Measurements from ENCODE around the gene ABCA4. TPM values are rescaled to one million over a fixed set of nuclear protein-coding genes. Genes with fewer than 3 reads are reported as not detected.

ABCA4 gene
- total RNA-seq, 1 experiment from 2014 or later = not detected

DNA sequence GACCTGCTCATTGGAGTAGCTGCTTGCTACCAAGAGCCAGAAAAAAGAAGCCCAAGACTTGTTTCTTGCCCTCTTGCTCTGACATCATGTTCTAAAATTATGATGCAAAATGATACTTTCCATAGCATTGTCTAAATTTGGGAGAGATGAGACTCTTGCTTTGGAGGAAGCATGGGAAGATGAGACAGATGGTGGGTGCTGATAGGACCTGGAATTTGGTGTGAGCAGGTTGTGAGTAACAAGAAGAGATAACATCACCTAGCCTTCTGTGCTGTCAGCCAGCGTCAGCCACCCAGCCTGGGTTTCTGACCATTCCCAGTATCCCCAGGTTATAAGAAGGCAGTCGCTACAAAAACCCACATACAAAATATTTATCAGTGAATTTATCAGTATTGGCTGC lies 144.7 kb downstream of the ABCA4 start:
- H3K36me3 Mint-ChIP-seq (ENCODE audit: insufficient read depth, unreplicated experiment) = no peaks in the 10 kb centered on the region
- DNase-seq (ENCODE audit: unreplicated experiment) = no peak
- TF ChIP-seq, protein P1, sequence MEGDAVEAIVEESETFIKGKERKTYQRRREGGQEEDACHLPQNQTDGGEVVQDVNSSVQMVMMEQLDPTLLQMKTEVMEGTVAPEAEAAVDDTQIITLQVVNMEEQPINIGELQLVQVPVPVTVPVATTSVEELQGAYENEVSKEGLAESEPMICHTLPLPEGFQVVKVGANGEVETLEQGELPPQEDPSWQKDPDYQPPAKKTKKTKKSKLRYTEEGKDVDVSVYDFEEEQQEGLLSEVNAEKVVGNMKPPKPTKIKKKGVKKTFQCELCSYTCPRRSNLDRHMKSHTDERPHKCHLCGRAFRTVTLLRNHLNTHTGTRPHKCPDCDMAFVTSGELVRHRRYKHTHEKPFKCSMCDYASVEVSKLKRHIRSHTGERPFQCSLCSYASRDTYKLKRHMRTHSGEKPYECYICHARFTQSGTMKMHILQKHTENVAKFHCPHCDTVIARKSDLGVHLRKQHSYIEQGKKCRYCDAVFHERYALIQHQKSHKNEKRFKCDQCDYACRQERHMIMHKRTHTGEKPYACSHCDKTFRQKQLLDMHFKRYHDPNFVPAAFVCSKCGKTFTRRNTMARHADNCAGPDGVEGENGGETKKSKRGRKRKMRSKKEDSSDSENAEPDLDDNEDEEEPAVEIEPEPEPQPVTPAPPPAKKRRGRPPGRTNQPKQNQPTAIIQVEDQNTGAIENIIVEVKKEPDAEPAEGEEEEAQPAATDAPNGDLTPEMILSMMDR (IDR thresholded peaks at IDR 0.05; ENCODE audit: unreplicated experiment) = no peak
- no peaks in the 10 kb centered on the region for H3K9me3 Mint-ChIP-seq (ENCODE audit: unreplicated experiment)
- H3K4me1 Mint-ChIP-seq (ENCODE audit: insufficient read depth, unreplicated experiment) = no peaks in the 10 kb centered on the region
- ChIA-PET POLR2A (interaction anchor here (0.7 to 1.5 kb wide), 2 partner anchors 12 to 1570 kb away, joined by 3 to 4 read pairs; no protein-coding TSS in a partner anchor), CTCF (interaction anchor here (0.7 to 1.4 kb wide), 3 partner anchors 12 to 515 kb away, joined by 3 to 4 read pairs (median 3); no protein-coding TSS in a partner anchor)
- intact Hi-C loops (cut with micrococcal nuclease) = no loop called here
- H3K27me3 Mint-ChIP-seq (ENCODE audit: insufficient read depth, unreplicated experiment) = no peaks in the 10 kb centered on the region
- BruUV-seq (replicated peaks) = no TSS peak
- H3K4me3 Mint-ChIP-seq (ENCODE audit: unreplicated experiment) = no peak overlapping the region
- no peak overlapping the region for H3K27ac Mint-ChIP-seq (ENCODE audit: low read depth, unreplicated experiment)

- no peak overlapping the region for H3K27ac Mint-ChIP-seq (ENCODE audit: low read depth, unreplicated experiment)
- ChIA-PET CTCF (interaction anchor here (0.6 to 1.9 kb wide), 2 partner anchors 47 to 53 kb away, joined by 3 to 8 read pairs; no protein-coding TSS in a partner anchor), POLR2A (interaction anchor here (1.4 kb wide), 1 partner anchor 10 kb away, joined by 5 read pairs; no protein-coding TSS in a partner anchor)
- H3K4me1 Mint-ChIP-seq (ENCODE audit: insufficient read depth, unreplicated experiment) = no peaks in the 10 kb centered on the region
- H3K27me3 Mint-ChIP-seq (ENCODE audit: insufficient read depth, unreplicated experiment) = no peaks in the 10 kb centered on the region
- no peaks in the 10 kb centered on the region for H3K9me3 Mint-ChIP-seq (ENCODE audit: unreplicated experiment)
- DNase-seq (ENCODE audit: unreplicated experiment) = no peak
- TF ChIP-seq, protein P1 (IDR thresholded peaks at IDR 0.05; ENCODE audit: unreplicated experiment) = no peak
- no peak overlapping the region for H3K4me3 Mint-ChIP-seq (ENCODE audit: unreplicated experiment)
- H3K36me3 Mint-ChIP-seq (ENCODE audit: insufficient read depth, unreplicated experiment) = no peaks in the 10 kb centered on the region
- intact Hi-C loops (cut with micrococcal nuclease) = no loop called here
- no TSS peak for BruUV-seq (replicated peaks)
Measured at GRCh38 chr1:93972341-93972740, 148.6 kb downstream of the ABCA4 start.

- ChIA-PET CTCF (interaction anchor here (0.6 to 1.2 kb wide), 2 partner anchors 10 to 60 kb away, joined by 3 to 4 read pairs; no protein-coding TSS in a partner anchor), POLR2A (interaction anchor here (1.6 kb wide), 1 partner anchor 12 kb away, joined by 4 read pairs; no protein-coding TSS in a partner anchor)
- Mint-ChIP-seq H3K27me3 (ENCODE audit: insufficient read depth, unreplicated experiment) (no peaks in the 10 kb centered on the region), H3K36me3 (ENCODE audit: insufficient read depth, unreplicated experiment) (no peaks in the 10 kb centered on the region), H3K4me1 (ENCODE audit: insufficient read depth, unreplicated experiment) (peaks cover 9% of the 10 kb centered on the region), H3K9me3 (ENCODE audit: unreplicated experiment) (no peaks in the 10 kb centered on the region), H3K27ac (ENCODE audit: low read depth, unreplicated experiment) (no peak overlapping the region), H3K4me3 (ENCODE audit: unreplicated experiment) (no peak overlapping the region)
- TF ChIP-seq, protein P1 (IDR thresholded peaks at IDR 0.05; ENCODE audit: unreplicated experiment) = no peak
- DNase-seq (ENCODE audit: unreplicated experiment) = no peak
- BruUV-seq (replicated peaks) = no TSS peak
- intact Hi-C loops (cut with micrococcal nuclease) = no loop called here
Measured at GRCh38 chr1:93969887-93970286, 151.1 kb downstream of the ABCA4 start.

DNA sequence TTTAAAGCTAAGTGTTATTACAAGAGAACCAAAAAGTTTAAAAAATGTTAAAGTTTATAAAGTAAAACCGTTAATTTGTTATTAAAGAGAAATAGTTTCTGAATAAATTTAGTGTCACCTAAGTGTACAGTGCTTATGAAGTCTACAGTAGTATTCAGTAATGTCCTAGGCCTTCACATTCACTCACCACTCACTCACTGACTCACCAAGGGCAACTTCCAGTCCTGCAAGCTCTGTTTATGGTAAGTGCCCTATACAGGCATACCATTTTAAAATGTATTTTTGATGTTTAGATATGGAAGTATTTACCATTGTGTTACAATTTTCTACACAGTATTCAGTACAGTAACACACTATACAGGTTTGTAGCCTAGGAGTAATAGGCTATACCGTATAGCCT lies 151.6 kb downstream of the ABCA4 start:
- ChIA-PET CTCF (interaction anchor here (0.9 to 1.4 kb wide), 4 partner anchors 11 to 495 kb away, joined by 3 to 6 read pairs (median 3); partner anchors contain the start of gene GCLM), POLR2A (interaction anchor here (1.6 kb wide), 1 partner anchor 11 kb away, joined by 4 read pairs; no protein-coding TSS in a partner anchor)
- no peaks in the 10 kb centered on the region for H3K36me3 Mint-ChIP-seq (ENCODE audit: insufficient read depth, unreplicated experiment)
- H3K27ac Mint-ChIP-seq (ENCODE audit: low read depth, unreplicated experiment) = no peak overlapping the region
- TF ChIP-seq, protein P1 (IDR thresholded peaks at IDR 0.05; ENCODE audit: unreplicated experiment) = no peak
- no peaks in the 10 kb centered on the region for H3K27me3 Mint-ChIP-seq (ENCODE audit: insufficient read depth, unreplicated experiment)
- H3K9me3 Mint-ChIP-seq (ENCODE audit: unreplicated experiment) = no peaks in the 10 kb centered on the region
- intact Hi-C loops (cut with micrococcal nuclease) = no loop called here
- H3K4me3 Mint-ChIP-seq (ENCODE audit: unreplicated experiment) = no peak overlapping the region
- DNase-seq (ENCODE audit: unreplicated experiment) = no peak
- H3K4me1 Mint-ChIP-seq (ENCODE audit: insufficient read depth, unreplicated experiment) = peaks cover 14% of the 10 kb centered on the region
- no TSS peak for BruUV-seq (replicated peaks)
